GM06990 (cell line): ENCODE measurements around the gene INPP5A.
A peak's percentile ranks its signal among the peaks of the same experiment; 100 is the strongest.

Experiments
- DNase-seq: peaks from one replicate; pipeline ENCODE4 v3.0.0-alpha.2; 2011; ENCODE audit not compliant: insufficient read length; ENCODE audit errors: extremely low read depth
- H3K27me3 ChIP-seq: replicated peaks from 2 replicates; pipeline ENCODE4 v1.6.0; 2011; ENCODE audit warnings: low read length; ENCODE audit not compliant: control insufficient read depth, insufficient read depth
- H3K36me3 ChIP-seq: 2 replicates; pipeline ENCODE4 v1.5.1; 2011; ENCODE audit warnings: low read length; ENCODE audit not compliant: control insufficient read depth, insufficient read depth
- H3K4me3 ChIP-seq: replicated peaks from 2 replicates; pipeline ENCODE4 v1.5.1; 2011; ENCODE audit warnings: low read depth, mild to moderate bottlenecking, control low read depth, low read length
- TF ChIP-seq, protein P1 (sequence below): IDR thresholded peaks from 2 replicates; pipeline ENCODE4 v1.5.1; 2011; ENCODE audit warnings: low read length, control low read depth, mild to moderate bottlenecking, inconsistent platforms; ENCODE audit not compliant: insufficient read depth, poor library complexity, severe bottlenecking

Gene INPP5A

DNA sequence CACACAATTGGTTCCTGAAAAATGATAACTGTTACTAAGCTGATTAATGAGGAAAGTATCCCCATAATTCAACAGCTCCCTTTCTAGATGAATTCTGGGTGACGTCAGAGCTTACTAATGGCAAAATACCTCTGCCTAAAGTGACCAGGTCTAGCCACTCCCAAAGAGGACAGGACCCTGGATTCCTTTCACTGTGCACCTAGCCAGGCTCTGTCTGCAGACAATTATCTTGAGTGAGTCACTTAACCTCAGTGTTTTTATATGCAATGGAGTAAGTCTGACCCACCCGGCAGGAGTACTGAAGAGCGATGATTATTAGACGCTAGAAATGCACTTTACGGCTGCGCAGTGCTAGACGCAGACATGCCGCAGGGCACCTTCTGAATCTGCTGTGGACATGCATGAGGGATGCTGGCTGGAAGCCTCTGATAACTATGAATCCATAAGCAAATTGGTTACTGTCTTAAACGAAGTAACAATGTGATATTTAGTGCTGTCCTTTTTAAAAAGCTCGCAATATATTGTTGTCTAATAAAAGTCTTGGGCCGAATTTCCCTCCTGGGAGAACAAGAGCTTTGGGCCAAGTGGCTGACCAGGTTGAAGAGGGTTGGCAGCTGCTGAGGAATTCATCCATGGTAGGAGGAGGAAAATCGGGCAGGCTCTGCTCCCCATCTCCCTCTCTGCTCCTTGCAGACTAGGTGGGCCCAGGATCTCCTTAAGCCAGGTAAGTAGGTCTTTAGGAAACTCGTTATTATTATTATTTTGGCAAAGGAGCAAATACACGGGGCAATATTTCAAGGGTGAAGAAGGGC is 4.6 kb upstream of the INPP5A start:
- no peaks in the 10 kb centered on the region for H3K36me3 ChIP-seq
- DNase-seq: no peak
- H3K27me3 ChIP-seq: no peaks in the 10 kb centered on the region
- H3K4me3 ChIP-seq: no peak overlapping the region
- TF ChIP-seq, protein P1, sequence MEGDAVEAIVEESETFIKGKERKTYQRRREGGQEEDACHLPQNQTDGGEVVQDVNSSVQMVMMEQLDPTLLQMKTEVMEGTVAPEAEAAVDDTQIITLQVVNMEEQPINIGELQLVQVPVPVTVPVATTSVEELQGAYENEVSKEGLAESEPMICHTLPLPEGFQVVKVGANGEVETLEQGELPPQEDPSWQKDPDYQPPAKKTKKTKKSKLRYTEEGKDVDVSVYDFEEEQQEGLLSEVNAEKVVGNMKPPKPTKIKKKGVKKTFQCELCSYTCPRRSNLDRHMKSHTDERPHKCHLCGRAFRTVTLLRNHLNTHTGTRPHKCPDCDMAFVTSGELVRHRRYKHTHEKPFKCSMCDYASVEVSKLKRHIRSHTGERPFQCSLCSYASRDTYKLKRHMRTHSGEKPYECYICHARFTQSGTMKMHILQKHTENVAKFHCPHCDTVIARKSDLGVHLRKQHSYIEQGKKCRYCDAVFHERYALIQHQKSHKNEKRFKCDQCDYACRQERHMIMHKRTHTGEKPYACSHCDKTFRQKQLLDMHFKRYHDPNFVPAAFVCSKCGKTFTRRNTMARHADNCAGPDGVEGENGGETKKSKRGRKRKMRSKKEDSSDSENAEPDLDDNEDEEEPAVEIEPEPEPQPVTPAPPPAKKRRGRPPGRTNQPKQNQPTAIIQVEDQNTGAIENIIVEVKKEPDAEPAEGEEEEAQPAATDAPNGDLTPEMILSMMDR: no peak

GRCh38 chr10:132533571-132534260 is 3.9 kb upstream of the INPP5A start:
- Histone ChIP-seq H3K36me3 (no peaks in the 10 kb centered on the region), H3K4me3 (no peak overlapping the region), H3K27me3 (no peaks in the 10 kb centered on the region)
- TF ChIP-seq, protein P1: no peak
- DNase-seq: no peak

DNA sequence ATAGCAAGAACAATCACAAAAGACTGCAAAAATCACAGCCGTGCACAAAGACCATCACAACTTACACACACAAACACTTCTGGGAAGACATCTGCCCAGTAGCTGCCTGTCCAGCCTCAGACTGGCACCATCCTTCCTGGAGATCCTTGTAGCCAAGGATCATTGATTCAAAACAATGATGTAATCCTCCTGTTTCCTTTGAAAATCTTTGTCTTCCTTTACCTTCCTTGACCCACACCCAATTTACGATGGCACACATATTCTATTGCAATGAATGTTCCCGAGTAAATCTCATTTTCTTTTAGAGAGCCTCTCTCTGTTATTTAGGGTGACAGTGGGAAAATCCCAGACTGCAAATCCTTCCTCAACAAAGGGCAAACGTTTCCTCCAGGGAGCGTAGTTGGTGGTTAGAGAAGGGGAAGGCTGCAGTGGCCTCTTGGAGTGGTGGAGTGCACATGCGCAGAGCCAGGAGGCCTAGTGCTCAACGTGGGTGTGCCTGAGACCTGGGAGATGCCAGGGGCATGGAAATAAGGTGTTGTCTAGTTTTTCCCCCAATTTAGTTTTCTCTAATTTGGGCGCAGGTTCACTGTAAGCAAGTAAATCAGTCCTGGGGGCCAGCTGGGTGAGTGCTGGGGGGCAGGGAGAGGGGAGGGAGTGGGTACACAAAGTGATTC is 3.1 kb upstream of the INPP5A start:
- DNase-seq: no peak
- TF ChIP-seq, protein P1: no peak
- no peak overlapping the region for H3K4me3 ChIP-seq
- H3K27me3 ChIP-seq: no peaks in the 10 kb centered on the region
- H3K36me3 ChIP-seq: no peaks in the 10 kb centered on the region

DNA sequence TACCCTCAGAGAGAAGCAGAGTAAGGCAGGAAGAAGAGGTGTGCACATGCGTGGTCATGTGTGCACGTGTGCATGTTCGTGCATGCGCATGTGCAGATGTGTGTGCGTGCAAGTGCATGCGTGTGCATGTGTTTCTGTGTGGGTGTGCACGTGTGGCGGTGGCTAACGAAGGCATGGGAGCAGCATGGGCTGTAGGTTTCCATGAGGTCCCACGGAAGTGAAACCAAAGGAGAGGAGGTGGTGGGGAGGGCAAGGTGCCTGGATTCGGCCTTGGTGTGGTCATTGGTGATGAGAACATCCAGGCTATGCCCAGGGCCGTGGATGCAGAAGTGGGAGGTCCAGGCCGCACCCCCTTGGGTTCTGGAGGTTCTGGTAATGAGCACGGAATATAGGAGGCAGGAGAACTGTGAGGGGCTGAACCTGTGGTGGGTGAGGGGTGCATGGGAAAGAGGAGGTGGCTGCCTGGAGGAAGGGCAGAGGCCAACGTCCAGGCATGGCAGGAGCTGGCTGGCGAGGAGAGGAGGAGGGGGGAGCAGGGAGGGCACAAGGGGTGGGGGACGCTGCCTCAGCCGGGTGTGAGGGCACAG is 2.4 kb upstream of the INPP5A start:
- H3K4me3 ChIP-seq: no peak overlapping the region
- no peaks in the 10 kb centered on the region for H3K36me3 ChIP-seq
- no peaks in the 10 kb centered on the region for H3K27me3 ChIP-seq
- no peak for DNase-seq
- TF ChIP-seq, protein P1: no peak

DNA sequence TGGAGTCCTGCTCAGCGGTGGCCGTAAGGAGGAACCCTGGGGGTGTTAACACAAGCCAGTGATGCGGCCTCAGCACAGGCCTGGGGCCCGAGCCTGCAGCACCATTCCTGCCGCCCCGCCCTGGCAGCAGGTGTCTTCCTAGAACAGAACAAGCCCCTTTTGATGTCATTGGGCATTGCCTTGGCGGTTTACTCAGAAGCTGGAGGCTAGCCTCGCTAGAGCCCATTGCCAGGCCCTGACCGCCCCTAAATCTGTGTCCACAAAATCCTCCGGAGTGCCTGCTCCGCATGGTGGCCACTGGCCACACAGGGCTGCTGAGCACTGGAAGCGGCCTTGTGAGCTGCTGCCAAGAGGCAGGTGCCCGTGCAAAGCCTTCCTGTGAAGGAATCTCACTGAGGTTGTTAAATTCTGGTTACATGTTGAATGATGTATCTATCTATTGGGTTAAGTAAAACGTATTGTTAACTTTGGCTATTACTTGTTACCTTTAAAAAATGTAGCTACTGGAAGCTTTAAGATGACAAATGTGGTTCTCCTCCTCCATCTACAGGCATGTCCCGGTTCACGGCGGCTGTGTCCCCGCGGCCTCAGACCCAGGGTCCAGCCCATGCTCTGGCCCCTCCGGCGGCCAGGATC is 1.2 kb upstream of the INPP5A start:
- DNase-seq: no peak
- H3K27me3 ChIP-seq: no peaks in the 10 kb centered on the region
- TF ChIP-seq, protein P1: no peak
- no peaks in the 10 kb centered on the region for H3K36me3 ChIP-seq
- peak overlapping the region; percentile 70 for H3K4me3 ChIP-seq
